Activated CD8-positive, alpha-beta memory T cell treated with anti-CD3 and anti-CD28 coated beads for 4 hours (primary cell): ENCODE measurements around the gene DUS4L.
"Not testable (repeated sequence)": the region's sequence is repeated elsewhere in the genome, so short reads cannot be mapped to it uniquely, and the experiment has no call there.

Source experiments
- DNase-seq, 2 donors: peaks; one replicate each; pipeline ENCODE4 v3.0.0-alpha.2; 2020; ENCODE audit warnings: low read depth in 2 of 2

Gene DUS4L

GRCh38 chr7:107563775-107564552 lies at the start of gene DUS4L, which contains the start of gene COG5:
Gene DUS4L (plus strand): TSS chr7:107563971. CDS start chr7:107567071, 3,100 bp downstream.
Gene COG5 (minus strand): TSS chr7:107563920. CDS start chr7:107563896, 24 bp downstream.
- peak; percentile 68 for DNase-seq

GRCh38 chr7:107526672-107527071 lies 37.1 kb upstream of the DUS4L start:
- no peak for DNase-seq

- DNase-seq: no peak
Observed at GRCh38 chr7:107527196-107527595, 36.6 kb upstream of the DUS4L start.

- DNase-seq: no peak
Observed at GRCh38 chr7:107528461-107528860, 35.3 kb upstream of the DUS4L start.

- no peak for DNase-seq
Observed at GRCh38 chr7:107530751-107531150, 33.0 kb upstream of the DUS4L start.

- no peak for DNase-seq
Observed at GRCh38 chr7:107534139-107534538, 29.6 kb upstream of the DUS4L start.

GRCh38 chr7:107537228-107537627 lies 26.5 kb upstream of the DUS4L start:
- not testable (repeated sequence) for DNase-seq

- DNase-seq: no peak
Observed at GRCh38 chr7:107538001-107538400, 25.8 kb upstream of the DUS4L start.

GRCh38 chr7:107543338-107543993 lies 20.3 kb upstream of the DUS4L start:
- DNase-seq: no peak

GRCh38 chr7:107544848-107545591 lies 18.8 kb upstream of the DUS4L start:
- DNase-seq: no peak

GRCh38 chr7:107551936-107552335 lies 11.8 kb upstream of the DUS4L start:
- no peak for DNase-seq

GRCh38 chr7:107555893-107556292 lies 7.9 kb upstream of the DUS4L start:
- no peak for DNase-seq

- no peak for DNase-seq
Observed at GRCh38 chr7:107559864-107560263, 3.9 kb upstream of the DUS4L start.

GRCh38 chr7:107560898-107561516 lies 2.8 kb upstream of the DUS4L start:
- no peak for DNase-seq

- DNase-seq: no peak
Observed at GRCh38 chr7:107563081-107563774, 543 bp upstream of the DUS4L start.

- DNase-seq: no peak
Observed at GRCh38 chr7:107564553-107565298, 955 bp downstream of the DUS4L start.

GRCh38 chr7:107570298-107570697 lies 6.5 kb downstream of the DUS4L start:
- DNase-seq: no peak

GRCh38 chr7:107573537-107573936 lies 9.8 kb downstream of the DUS4L start:
- DNase-seq: no peak

- DNase-seq: no peak
Observed at GRCh38 chr7:107579554-107579884, 15.7 kb downstream of the DUS4L start.

GRCh38 chr7:107579885-107580715 lies 16.3 kb downstream of the DUS4L start, which contains the start of gene BCAP29:
Gene BCAP29 (plus strand): TSS chr7:107580246. CDS start chr7:107580773, 527 bp downstream.
- DNase-seq: peak; percentile 16 to 35
